ENCODE measurements around the gene OR4C45.
"Not testable (repeated sequence)": the region's sequence is repeated elsewhere in the genome, so short reads cannot be mapped to it uniquely, and the experiment has no call there.

Gene OR4C45

DNA sequence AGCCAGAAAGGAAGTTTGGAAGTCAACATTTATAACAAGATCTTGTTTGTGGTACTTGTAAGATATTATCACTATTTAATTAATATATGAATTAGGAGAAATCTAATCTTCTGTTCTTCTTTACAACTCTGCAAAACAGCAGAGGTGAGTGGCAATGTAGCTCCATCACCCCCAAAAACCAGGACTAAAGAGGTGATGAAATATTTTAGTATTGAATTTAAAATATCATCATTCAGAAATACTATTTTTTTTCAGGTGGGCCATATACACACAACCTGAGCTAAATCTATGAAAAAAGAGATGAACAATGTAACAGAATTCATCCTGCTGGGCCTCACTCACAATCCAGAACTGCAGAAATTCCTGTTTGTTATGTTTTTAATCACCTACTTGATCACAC lies at the start of gene OR4C45:
Gene OR4C45 (plus strand): TSS at position 301 of the 400 bp plus-strand sequence.
- no peak for DNase-seq (ENCODE audit: low read depth in 1 of 2, low spot score in 1 of 2)

GRCh38 chr11:49995565-49995964 lies 37.1 kb upstream of the OR4C45 start:
- DNase-seq (ENCODE audit: low read depth in 1 of 2, low spot score in 1 of 2): no peak

DNA sequence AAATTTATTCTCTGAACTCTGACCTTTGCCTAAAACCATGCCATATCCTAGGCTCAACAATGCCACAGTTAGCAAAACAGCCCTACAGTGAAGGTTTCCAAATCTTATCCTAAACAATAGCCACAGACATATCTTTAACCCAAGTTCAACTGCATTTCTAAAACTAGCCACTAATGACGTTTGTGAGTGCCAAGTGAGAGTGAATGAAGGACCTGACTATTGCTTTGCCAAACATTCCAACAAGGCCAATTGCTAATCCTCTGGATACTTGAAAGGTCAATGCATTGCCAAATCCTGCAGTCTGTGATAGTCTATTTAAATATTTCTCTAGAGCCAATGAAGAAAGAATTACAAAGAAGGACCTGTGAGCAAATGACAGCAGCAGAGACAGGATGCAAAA lies 2.5 kb upstream of the OR4C45 start:
- DNase-seq (ENCODE audit: low read depth in 1 of 2, low spot score in 1 of 2): no peak

GRCh38 chr11:50036239-50036638 lies 3.6 kb downstream of the OR4C45 start:
- not testable (repeated sequence) for DNase-seq (ENCODE audit: low read depth in 1 of 2, low spot score in 1 of 2)

- DNase-seq (ENCODE audit: low read depth in 1 of 2, low spot score in 1 of 2): no peak
These were observed 4.6 kb downstream of the OR4C45 start for GRCh38 chr11:50037251-50037650.

DNA sequence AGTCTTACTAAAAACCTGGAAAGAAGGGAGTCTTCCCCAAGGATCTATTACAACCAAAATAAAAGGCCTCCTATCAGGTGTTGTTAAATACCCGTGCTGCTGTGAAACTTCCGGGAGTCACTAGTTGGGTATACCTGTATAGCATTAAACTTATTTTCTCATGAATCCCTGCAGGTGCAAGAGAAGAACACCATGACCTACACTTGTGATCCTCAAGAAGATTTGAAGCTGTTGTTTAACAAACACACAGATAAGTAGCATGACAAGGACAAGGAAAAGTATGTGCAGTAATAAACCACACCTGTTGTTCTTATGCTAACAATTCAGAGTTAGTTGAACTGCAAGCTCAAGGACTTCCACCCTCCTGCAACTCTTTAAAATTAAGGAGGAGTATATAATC lies 12.0 kb downstream of the OR4C45 start:
- no peak for DNase-seq (ENCODE audit: low read depth in 1 of 2, low spot score in 1 of 2)

- DNase-seq (ENCODE audit: low read depth in 1 of 2, low spot score in 1 of 2): not testable (repeated sequence)
These were observed 30.4 kb downstream of the OR4C45 start for GRCh38 chr11:50063056-50063455.

DNA sequence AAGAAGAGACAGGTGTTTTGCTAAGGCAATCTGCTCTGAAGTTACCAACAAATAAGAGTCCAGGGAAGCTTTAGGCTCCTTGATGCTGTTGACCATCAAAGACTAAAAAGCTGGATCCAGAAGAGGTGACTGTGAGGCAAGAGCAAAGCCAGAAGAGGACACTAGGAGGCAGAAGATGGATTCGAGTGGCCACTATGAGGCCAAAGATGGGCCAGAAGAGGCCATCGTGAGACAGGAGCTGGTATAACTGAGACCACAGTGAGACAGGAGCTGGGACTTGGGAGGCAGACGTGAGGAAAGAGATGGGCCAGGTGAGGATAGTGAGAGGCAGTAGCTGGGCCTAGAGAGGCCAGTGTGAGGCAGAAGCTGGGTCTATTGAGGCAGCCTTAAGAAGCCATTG lies 37.7 kb downstream of the OR4C45 start:
- DNase-seq (ENCODE audit: low read depth in 1 of 2, low spot score in 1 of 2): no peak

DNA sequence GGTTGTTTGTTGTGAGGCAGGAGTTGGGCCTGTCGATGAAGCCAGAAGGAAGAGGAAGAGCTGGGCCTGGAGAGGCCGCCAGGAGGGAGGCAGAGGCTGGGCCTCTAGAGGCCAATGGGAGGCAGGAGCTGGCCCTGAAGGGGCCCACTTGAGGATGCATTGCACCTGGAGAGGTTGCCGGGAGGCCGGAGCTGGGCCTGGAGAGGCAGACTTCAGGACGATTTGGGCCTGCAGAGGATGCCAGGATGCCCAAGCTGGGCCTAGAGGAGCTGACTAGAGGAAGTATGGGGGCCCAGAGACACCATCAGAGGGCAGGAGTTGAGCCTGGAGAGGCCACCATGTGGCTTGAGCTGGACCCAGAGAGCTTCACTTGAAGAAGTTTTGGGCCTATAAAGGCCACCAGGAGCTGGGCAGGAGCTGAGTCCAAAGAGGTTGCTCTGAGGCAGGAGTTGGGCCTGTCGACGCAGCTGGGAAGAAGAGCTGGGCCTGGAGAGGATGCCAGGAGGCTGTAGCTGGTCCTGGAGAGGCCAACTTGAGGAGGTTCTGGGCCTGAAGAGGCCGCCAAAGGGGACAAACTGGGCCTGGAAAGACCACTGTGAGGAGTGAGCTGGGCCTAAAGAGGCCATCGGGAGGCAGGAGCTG lies 39.0 kb downstream of the OR4C45 start:
- no peak for DNase-seq (ENCODE audit: low read depth in 1 of 2, low spot score in 1 of 2)

DNA sequence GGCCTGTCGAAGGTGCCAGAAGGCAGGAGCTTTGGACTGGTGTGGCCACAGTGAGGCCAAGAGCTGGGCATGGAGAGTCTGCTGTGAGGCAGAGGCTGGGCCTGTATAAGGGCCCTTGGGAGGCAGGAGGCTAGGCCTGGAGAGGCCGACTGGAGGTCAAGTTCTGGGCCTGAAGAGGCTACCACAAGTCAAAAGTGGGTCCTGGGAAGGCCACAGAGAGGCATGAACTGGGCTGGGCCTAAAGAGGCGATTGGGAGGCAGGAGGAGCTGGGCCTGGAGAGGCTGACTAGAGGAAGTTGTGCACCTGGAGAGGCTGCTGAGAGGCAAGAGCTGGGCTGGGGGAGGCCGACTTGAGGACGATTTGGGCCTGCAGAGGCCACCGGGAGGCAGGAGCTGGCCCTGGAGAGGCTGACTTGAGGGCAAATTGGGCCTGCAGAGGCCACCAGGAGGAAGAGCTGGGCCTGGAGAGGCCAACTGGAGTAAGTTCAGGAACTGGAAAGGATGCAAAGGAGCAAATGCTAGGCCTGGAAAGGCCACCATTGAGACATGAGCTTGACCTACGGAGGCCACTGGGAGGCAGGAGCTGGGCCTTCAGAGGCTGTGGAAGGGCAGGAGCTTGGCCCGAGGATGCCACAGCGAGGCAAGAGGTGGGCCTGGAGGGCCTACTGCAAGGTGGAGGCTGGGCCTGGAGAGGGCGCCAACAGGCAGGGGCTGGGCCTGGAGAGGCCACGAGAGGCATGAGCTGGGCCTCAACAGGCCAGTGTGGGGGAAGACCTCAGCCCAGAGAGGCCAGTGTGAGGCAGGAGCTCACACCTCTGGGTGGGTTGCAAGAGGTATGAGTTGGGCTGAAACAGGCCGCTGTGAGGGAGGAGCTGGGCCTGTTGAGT lies 39.8 kb downstream of the OR4C45 start:
- DNase-seq (ENCODE audit: low read depth in 1 of 2, low spot score in 1 of 2): no peak

GRCh38 chr11:50073113-50074105 lies 40.7 kb downstream of the OR4C45 start:
- DNase-seq (ENCODE audit: low read depth in 1 of 2, low spot score in 1 of 2): no peak

DNA sequence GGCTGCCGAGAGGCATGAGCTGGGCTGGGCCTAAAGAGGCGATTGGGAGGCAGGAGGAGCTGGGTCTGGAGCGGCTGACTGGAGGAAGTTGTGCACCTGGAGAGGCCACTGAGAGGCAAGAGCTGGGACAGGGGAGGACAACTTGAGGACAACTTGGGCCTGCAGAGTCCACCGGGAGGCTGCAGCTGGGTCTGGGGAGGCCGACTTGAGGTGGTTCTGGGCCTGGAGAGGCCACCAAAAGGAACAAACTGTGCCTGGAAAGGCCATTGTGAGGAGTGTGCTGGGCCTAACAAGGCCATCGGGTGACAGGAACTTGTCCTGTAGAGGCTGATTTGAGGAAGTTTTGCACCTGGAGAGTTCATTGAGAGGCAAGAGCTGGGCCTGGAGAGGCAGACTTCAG lies 41.5 kb downstream of the OR4C45 start:
- no peak for DNase-seq (ENCODE audit: low read depth in 1 of 2, low spot score in 1 of 2)

- no peak for DNase-seq (ENCODE audit: low read depth in 1 of 2, low spot score in 1 of 2)
These were observed 43.2 kb downstream of the OR4C45 start for GRCh38 chr11:50075856-50076255.

DNA sequence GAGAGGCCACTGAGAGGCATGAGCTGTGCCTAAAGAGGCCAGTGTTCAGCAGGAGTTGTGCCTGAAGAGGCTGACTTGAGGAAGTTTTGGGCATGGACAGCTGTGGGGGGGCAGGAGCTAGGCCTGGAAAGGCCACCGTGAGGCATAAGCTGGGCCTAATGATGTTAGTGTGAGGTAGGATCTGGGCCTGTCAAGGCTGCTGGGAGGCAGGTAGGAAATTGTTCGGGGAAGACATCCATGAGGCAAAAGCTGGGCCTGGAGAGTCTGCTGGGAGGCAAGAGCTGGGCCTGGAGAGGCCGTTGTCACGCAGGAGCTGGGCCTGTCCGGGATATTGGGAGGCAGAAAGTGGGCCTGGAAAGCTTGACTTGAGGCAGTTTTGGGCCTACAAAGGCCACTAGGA lies 44.9 kb downstream of the OR4C45 start:
- no peak for DNase-seq (ENCODE audit: low read depth in 1 of 2, low spot score in 1 of 2)

DNA sequence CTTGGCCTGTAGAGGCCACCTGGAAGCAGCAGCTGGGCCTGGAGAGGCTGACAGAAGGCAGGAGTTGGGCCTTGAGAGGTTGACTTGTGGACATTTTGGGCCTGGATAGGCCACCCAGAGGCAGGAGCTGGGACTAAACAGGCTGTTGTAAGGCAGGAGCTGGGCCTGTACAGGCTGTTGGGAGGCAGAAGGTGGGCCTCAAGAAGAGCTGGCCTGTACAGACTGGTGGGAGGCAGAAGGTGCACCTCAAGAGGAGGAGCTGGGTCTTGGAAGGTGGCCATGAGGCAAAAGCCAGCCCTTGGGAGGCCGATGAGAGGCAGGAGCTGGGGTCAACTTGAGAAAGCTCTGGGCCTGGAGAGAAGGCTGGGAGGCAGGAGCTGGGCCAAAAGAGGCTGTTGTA lies 45.3 kb downstream of the OR4C45 start:
- no peak for DNase-seq (ENCODE audit: low read depth in 1 of 2, low spot score in 1 of 2)

DNA sequence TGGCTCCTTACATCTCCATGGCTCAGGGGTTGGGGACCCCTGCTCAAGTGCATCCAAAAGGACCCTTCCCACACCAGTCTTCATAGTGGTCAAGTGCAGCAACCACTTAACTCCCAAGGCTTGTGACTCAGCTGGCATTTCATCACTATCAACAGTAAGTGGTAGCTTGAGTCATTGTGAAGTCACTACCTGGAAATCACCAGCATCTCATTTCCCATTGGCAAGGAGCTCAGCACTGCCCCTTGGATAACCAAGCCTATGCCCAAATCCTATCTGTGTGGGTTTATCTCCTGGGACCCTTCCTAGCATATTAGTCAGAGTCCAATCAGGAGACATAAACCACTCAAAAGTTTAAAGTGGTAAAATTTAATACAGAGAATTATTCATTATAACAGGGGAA lies 46.3 kb downstream of the OR4C45 start:
- not testable (repeated sequence) for DNase-seq (ENCODE audit: low read depth in 1 of 2, low spot score in 1 of 2)

DNA sequence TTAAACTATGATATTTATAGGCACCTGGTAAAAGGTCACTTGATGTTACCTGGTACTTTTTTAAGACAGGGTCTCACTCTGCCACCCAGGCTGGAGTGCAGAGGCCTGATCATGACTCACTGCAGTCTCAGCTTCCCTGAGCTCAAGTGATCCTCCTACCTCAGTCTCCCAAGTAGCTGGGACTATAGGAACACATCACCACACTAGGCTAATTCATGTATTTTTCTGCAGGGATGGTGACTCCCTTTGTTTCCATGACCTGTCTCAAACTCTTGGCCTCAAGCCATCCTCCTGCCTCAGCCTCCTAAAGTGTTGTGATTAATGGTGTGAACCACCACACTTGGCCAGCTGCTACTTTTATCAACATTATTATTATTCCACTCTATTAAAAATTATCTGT lies 47.6 kb downstream of the OR4C45 start:
- no peak for DNase-seq (ENCODE audit: low read depth in 1 of 2, low spot score in 1 of 2)

All from activated CD4-positive, alpha-beta T cell treated with anti-CD3 and anti-CD28 coated beads, Interleukin-2, amount 50 U/mL, for 24 hours (primary cell).